ENCODE results near the gene CSAD. TPM values are rescaled to one million over a fixed set of nuclear protein-coding genes. Genes with fewer than 3 reads are reported as not detected.

CSAD gene
- polyA plus RNA-seq, 1 donor (not counting 4 experiments of a cell fraction or from before 2014, with no cell fraction given), result 19.5 TPM

- Histone ChIP-seq H3K4me2 (ENCODE audit: control insufficient read depth, extremely low read depth, insufficient read depth, low read depth, low read length) (no peak overlapping the region), H3K27ac (ENCODE audit: control insufficient read depth, insufficient read depth, low read length) (no peak overlapping the region), H3K4me1 (ENCODE audit: control insufficient read depth, extremely low read depth, insufficient read depth, low read length) (peaks cover 2% of the 10 kb centered on the region), H3K36me3 (ENCODE audit: control insufficient read depth in 2 of 2, extremely low read depth in 1 of 2, insufficient read depth in 2 of 2, low read length in 2 of 2) (peaks cover 0 to 3% of the 10 kb centered on the region in 2 experiments), H3K9me3 (ENCODE audit: control insufficient read depth, low read depth, low read length) (no peaks in the 10 kb centered on the region), H4K20me1 (ENCODE audit: control insufficient read depth, extremely low read depth, insufficient read depth, low read length) (no peaks in the 10 kb centered on the region), H3K4me3 (ENCODE audit: control insufficient read depth in 2 of 3, extremely low read depth in 1 of 3, insufficient read depth in 2 of 3, low read depth in 1 of 3, low read length in 3 of 3) (no peak overlapping the region), H3K27me3 (ENCODE audit: control insufficient read depth, extremely low read depth, insufficient read depth, low read length) (no peaks in the 10 kb centered on the region), H3K79me2 (ENCODE audit: control insufficient read depth, insufficient read depth, low read length) (no peaks in the 10 kb centered on the region), H3K9ac (ENCODE audit: control insufficient read depth, extremely low read depth, insufficient read depth, low read length) (no peak overlapping the region), H2AFZ (ENCODE audit: control insufficient read depth, low read length) (no peak overlapping the region), H3K9me1 (ENCODE audit: control insufficient read depth, extremely low read depth, insufficient read depth, low read length) (no peaks in the 10 kb centered on the region)
- TF ChIP-seq CTCF (optimal IDR thresholded peaks at IDR 0.05 in 1 of 3, IDR thresholded peaks at IDR 0.05 in 1 of 3, conservative IDR thresholded peaks at IDR 0.05 in 1 of 3; ENCODE audit: extremely low read depth in 1 of 3, insufficient read depth in 2 of 3, low read length in 3 of 3) (no peak), EZH2 (IDR thresholded peaks at IDR 0.05; ENCODE audit: low read length) (no peak)
- FAIRE-seq (no peak), DNase-seq (ENCODE audit: low read depth, low spot score) (no peak)
- dilution Hi-C loops (cut with MboI; ENCODE audit: extremely low pct_ligation_motif_present, low sequenced_read_pairs), result no loop called here
Measured at GRCh38 chr12:53194973-53195372, 14.2 kb upstream of the CSAD start.

GRCh38 chr12:53193985-53194716 is 13.4 kb upstream of the CSAD start:
- Histone ChIP-seq H3K27ac (ENCODE audit: control insufficient read depth, insufficient read depth, low read length) (no peak overlapping the region), H3K4me1 (ENCODE audit: control insufficient read depth, extremely low read depth, insufficient read depth, low read length) (peaks cover 2% of the 10 kb centered on the region), H3K9me3 (ENCODE audit: control insufficient read depth, low read depth, low read length) (no peaks in the 10 kb centered on the region), H3K4me2 (ENCODE audit: control insufficient read depth, extremely low read depth, insufficient read depth, low read depth, low read length) (no peak overlapping the region), H4K20me1 (ENCODE audit: control insufficient read depth, extremely low read depth, insufficient read depth, low read length) (no peaks in the 10 kb centered on the region), H2AFZ (ENCODE audit: control insufficient read depth, low read length) (no peak overlapping the region), H3K36me3 (ENCODE audit: control insufficient read depth in 2 of 2, extremely low read depth in 1 of 2, insufficient read depth in 2 of 2, low read length in 2 of 2) (peaks cover 0 to 3% of the 10 kb centered on the region in 2 experiments), H3K9me1 (ENCODE audit: control insufficient read depth, extremely low read depth, insufficient read depth, low read length) (no peaks in the 10 kb centered on the region), H3K9ac (ENCODE audit: control insufficient read depth, extremely low read depth, insufficient read depth, low read length) (no peak overlapping the region), H3K79me2 (ENCODE audit: control insufficient read depth, insufficient read depth, low read length) (no peaks in the 10 kb centered on the region), H3K27me3 (ENCODE audit: control insufficient read depth, extremely low read depth, insufficient read depth, low read length) (no peaks in the 10 kb centered on the region), H3K4me3 (ENCODE audit: control insufficient read depth in 2 of 3, extremely low read depth in 1 of 3, insufficient read depth in 2 of 3, low read depth in 1 of 3, low read length in 3 of 3) (no peak overlapping the region)
- DNase-seq (ENCODE audit: low read depth, low spot score), result no peak
- FAIRE-seq, result no peak
- dilution Hi-C loops (cut with MboI; ENCODE audit: extremely low pct_ligation_motif_present, low sequenced_read_pairs), result no loop called here
- TF ChIP-seq CTCF (optimal IDR thresholded peaks at IDR 0.05 in 1 of 3, IDR thresholded peaks at IDR 0.05 in 1 of 3, conservative IDR thresholded peaks at IDR 0.05 in 1 of 3; ENCODE audit: extremely low read depth in 1 of 3, insufficient read depth in 2 of 3, low read length in 3 of 3) (no peak), EZH2 (IDR thresholded peaks at IDR 0.05; ENCODE audit: low read length) (no peak)

Measured in keratinocyte (primary cell).